ENCODE data around the gene AADAC.
"Not testable (repeated sequence)": the region's sequence is repeated elsewhere in the genome, so short reads cannot be mapped to it uniquely, and the experiment has no call there.

The AADAC gene

GRCh38 chr3:151871639-151872468 lies 57.9 kb downstream of the AADAC start:
- TF ChIP-seq, protein P1, sequence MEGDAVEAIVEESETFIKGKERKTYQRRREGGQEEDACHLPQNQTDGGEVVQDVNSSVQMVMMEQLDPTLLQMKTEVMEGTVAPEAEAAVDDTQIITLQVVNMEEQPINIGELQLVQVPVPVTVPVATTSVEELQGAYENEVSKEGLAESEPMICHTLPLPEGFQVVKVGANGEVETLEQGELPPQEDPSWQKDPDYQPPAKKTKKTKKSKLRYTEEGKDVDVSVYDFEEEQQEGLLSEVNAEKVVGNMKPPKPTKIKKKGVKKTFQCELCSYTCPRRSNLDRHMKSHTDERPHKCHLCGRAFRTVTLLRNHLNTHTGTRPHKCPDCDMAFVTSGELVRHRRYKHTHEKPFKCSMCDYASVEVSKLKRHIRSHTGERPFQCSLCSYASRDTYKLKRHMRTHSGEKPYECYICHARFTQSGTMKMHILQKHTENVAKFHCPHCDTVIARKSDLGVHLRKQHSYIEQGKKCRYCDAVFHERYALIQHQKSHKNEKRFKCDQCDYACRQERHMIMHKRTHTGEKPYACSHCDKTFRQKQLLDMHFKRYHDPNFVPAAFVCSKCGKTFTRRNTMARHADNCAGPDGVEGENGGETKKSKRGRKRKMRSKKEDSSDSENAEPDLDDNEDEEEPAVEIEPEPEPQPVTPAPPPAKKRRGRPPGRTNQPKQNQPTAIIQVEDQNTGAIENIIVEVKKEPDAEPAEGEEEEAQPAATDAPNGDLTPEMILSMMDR (IDR thresholded peaks at IDR 0.05), result no peak
- TF ChIP-seq ZFX (IDR thresholded peaks at IDR 0.05; ENCODE audit: borderline replicate concordance), result no peak
- H3K27ac ChIP-seq, result no peak overlapping the region

DNA sequence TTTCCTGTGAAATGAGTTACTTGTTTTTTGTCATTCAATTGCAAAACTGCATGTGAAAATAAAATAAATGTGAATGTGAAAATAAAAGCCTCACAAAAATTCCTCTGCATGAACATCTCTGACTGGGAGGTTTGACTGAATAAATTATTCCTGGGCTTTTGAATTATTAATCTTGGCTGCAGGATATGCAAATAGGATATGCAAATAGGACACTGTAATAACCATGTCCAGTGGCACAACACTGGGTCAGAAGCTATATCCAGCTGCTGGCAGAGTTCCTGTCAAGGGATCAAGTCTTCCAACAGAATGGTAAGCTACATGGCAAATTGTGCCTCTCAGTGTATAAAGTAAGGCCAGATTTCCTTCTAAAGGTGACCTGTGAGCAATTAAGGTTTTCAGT lies 59.5 kb downstream of the AADAC start, which contains the start of gene SUCNR1:
TSS of gene SUCNR1 (plus strand) at position 246 of the 400 bp plus-strand sequence. CDS start 6,250 bp downstream, outside the sequence.
- no peak within 1 kb of the TSS for H3K27ac ChIP-seq
- TF ChIP-seq ZFX (IDR thresholded peaks at IDR 0.05; ENCODE audit: borderline replicate concordance), result no peak
- TF ChIP-seq, protein P1 (IDR thresholded peaks at IDR 0.05), result no peak

GRCh38 chr3:151874079-151874478 lies 60.2 kb downstream of the AADAC start:
- H3K27ac ChIP-seq, result not testable (repeated sequence)

DNA sequence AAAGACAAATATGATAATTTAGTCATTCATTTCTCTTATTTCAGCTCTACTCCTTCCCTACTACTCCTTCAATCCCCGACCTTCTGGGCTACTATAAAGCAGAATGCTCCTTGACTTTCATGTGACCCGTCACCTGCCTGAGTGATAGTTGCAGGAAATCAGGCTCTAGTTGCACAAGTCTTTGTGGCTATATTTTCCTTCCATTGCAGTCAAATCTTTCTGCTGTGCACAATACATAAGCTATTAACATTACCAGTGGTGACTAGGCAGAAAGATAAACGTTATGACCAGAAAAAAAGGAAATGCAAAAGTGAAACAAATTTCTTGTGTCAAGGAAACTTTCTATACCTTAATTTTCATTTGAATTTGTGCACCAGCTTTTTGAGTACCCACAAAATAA lies 61.8 kb downstream of the AADAC start:
- TF ChIP-seq, protein P1 (IDR thresholded peaks at IDR 0.05), result no peak
- no peak for TF ChIP-seq ZFX (IDR thresholded peaks at IDR 0.05; ENCODE audit: borderline replicate concordance)
- H3K27ac ChIP-seq, result no peak overlapping the region

DNA sequence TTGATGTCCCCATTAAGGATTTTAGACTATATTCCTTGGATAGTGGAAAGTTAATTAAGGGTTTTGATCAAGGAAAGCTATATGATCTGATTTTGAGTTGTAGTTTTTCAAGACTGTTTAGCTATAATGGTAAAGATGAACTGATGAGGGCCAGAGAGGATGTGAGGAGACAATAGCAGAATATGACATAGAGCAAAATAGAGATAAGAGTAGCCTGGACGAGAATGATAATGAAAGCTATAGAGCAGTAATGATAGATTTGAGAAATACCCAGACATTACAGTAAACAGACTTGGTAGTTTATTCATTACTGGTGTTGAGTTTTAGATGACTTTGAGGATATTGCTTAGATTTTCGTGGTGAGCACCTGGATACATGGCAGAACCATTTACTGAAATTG lies 63.4 kb downstream of the AADAC start:
- no peak overlapping the region for H3K27ac ChIP-seq
- TF ChIP-seq, protein P1 (IDR thresholded peaks at IDR 0.05), result no peak
- TF ChIP-seq ZFX (IDR thresholded peaks at IDR 0.05; ENCODE audit: borderline replicate concordance), result no peak
